Measurements from ENCODE around the gene PCDHB16.
"Not testable (repeated sequence)": the region's sequence is repeated elsewhere in the genome, so short reads cannot be mapped to it uniquely, and the experiment has no call there.

The PCDHB16 gene

GRCh38 chr5:141157901-141158300 lies 24.3 kb upstream of the PCDHB16 start:
- H3K27ac ChIP-seq (ENCODE audit: low read length); H3K4me1 ChIP-seq (ENCODE audit: insufficient read depth, low read length); H3K9ac ChIP-seq (ENCODE audit: low read depth, low read length); H3K36me3 ChIP-seq (ENCODE audit: insufficient read depth, low read depth, low read length); H3K4me3 ChIP-seq (ENCODE audit: low read length); H3K27me3 ChIP-seq (ENCODE audit: insufficient read depth, low read length): not testable (repeated sequence)
- H3K9me3 ChIP-seq (ENCODE audit: insufficient read depth, low read depth, low read length) = peaks cover 47% of the 10 kb centered on the region; the same call in 1 of the 2 replicates

DNA sequence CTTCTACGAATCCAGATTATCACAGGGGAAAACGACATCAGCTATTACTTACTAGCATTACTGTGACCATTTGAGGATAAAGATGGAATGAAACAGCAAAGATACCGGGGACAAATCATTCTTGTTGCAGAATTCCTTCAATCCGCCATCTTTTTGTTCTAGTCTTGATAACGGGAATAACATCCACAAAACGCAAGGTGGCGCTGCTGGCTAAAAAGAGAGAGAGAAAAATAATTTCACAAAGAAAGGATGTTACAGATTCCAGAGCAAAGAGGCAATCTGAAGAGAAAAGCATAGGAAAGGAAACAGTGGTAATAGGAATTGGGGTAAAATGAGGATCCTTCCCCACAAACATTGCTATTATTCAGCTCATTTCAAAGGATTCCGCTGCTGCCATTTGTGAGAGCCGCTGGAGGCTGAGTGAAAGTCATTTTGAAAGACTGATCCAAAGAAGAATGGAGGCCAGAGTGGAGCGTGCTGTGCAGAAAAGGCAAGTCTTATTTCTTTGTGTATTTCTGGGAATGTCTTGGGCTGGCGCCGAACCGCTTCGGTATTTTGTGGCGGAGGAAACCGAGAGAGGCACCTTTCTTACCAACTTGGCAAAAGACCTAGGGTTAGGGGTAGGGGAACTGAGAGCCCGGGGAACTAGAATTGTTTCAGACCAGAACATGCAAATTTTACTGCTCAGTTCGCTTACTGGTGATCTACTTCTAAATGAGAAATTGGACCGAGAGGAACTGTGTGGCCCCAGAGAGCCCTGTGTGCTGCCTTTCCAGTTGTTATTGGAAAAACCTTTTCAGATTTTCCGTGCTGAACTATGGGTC lies 9.6 kb upstream of the PCDHB16 start, which contains the start of gene PCDHB7:
Gene PCDHB7, plus strand, starts transcription at position 264 of the 824 bp plus-strand sequence. Its CDS starts 192 bp downstream, at position 456.
- no peak within 1 kb of the TSS for H3K9ac ChIP-seq (ENCODE audit: low read depth, low read length)
- H3K27me3 ChIP-seq (ENCODE audit: insufficient read depth, low read length) = no peaks in the 10 kb centered on the region
- no peaks in the 10 kb centered on the region for H3K36me3 ChIP-seq (ENCODE audit: insufficient read depth, low read depth, low read length)
- no peak within 1 kb of the TSS for H3K4me3 ChIP-seq (ENCODE audit: low read length)
- no peak within 1 kb of the TSS for H3K27ac ChIP-seq (ENCODE audit: low read length)
- no peaks in the 10 kb centered on the region for H3K4me1 ChIP-seq (ENCODE audit: insufficient read depth, low read length)
- peaks cover 28% of the 10 kb centered on the region; the same call in 1 of the 2 replicates for H3K9me3 ChIP-seq (ENCODE audit: insufficient read depth, low read depth, low read length)

DNA sequence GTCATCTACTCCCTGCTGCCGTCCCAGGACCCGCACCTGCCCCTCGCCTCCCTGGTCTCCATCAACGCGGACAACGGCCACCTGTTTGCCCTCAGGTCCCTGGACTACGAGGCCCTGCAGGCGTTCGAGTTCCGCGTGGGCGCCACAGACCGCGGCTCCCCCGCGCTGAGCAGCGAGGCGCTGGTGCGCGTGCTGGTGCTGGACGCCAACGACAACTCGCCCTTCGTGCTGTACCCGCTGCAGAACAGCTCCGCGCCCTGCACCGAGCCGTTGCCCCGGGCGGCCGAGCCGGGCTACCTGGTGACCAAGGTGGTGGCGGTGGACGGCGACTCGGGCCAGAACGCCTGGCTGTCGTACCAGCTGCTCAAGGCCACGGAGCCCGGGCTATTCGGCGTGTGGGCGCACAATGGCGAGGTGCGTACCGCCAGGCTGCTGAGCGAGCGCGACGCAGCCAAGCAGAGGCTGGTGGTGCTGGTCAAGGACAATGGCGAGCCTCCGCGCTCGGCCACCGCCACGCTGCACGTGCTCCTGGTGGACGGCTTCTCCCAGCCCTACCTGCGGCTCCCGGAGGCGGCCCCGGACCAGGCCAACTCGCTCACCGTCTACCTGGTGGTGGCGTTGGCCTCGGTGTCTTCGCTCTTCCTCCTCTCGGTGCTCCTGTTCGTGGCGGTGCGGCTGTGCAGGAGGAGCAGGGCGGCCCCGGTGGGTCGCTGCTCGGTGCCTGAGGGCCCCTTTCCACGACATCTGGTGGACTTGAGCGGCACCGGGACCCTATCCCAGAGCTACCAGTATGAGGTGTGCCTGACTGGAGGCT lies 7.7 kb upstream of the PCDHB16 start:
- peaks cover 28% of the 10 kb centered on the region; the same call in 1 of the 2 replicates for H3K9me3 ChIP-seq (ENCODE audit: insufficient read depth, low read depth, low read length)
- H3K27ac ChIP-seq (ENCODE audit: low read length); H3K4me1 ChIP-seq (ENCODE audit: insufficient read depth, low read length); H3K9ac ChIP-seq (ENCODE audit: low read depth, low read length); H3K36me3 ChIP-seq (ENCODE audit: insufficient read depth, low read depth, low read length); H3K27me3 ChIP-seq (ENCODE audit: insufficient read depth, low read length); H3K4me3 ChIP-seq (ENCODE audit: low read length): not testable (repeated sequence)

- H3K4me1 ChIP-seq (ENCODE audit: insufficient read depth, low read length) = no peaks in the 10 kb centered on the region
- no peak overlapping the region for H3K4me3 ChIP-seq (ENCODE audit: low read length)
- H3K27me3 ChIP-seq (ENCODE audit: insufficient read depth, low read length) = no peaks in the 10 kb centered on the region
- no peak overlapping the region for H3K27ac ChIP-seq (ENCODE audit: low read length)
- no peaks in the 10 kb centered on the region for H3K36me3 ChIP-seq (ENCODE audit: insufficient read depth, low read depth, low read length)
- peaks cover 32% of the 10 kb centered on the region; the same call in 1 of the 2 replicates for H3K9me3 ChIP-seq (ENCODE audit: insufficient read depth, low read depth, low read length)
- no peak overlapping the region for H3K9ac ChIP-seq (ENCODE audit: low read depth, low read length)
Measured at GRCh38 chr5:141175933-141176332, 6.3 kb upstream of the PCDHB16 start.

- not testable (repeated sequence) for H3K27me3 ChIP-seq (ENCODE audit: insufficient read depth, low read length)
Measured at GRCh38 chr5:141177577-141178191, 4.5 kb upstream of the PCDHB16 start, which contains the start of gene PCDHB8. Gene PCDHB8 (plus strand): TSS chr5:141177790. CDS start chr5:141178035, 245 bp downstream.

DNA sequence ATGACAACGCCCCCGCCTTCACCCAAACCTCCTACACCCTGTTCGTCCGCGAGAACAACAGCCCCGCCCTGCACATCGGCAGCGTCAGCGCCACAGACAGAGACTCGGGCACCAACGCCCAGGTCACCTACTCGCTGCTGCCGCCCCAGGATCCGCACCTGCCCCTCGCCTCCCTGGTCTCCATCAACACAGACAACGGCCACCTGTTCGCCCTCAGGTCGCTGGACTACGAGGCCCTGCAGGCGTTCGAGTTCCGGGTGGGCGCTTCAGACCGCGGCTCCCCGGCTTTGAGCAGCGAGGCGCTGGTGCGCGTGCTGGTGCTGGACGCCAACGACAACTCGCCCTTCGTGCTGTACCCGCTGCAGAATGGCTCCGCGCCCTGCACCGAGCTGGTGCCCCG lies 2.8 kb upstream of the PCDHB16 start:
- not testable (repeated sequence) for H3K9ac ChIP-seq (ENCODE audit: low read depth, low read length); H3K4me1 ChIP-seq (ENCODE audit: insufficient read depth, low read length)
- peaks cover 32% of the 10 kb centered on the region; the same call in 1 of the 2 replicates for H3K9me3 ChIP-seq (ENCODE audit: insufficient read depth, low read depth, low read length)

More at GRCh38 chr5:141177577-141178191, 4.5 kb upstream of the PCDHB16 start, which contains the start of gene PCDHB8:
- not testable (repeated sequence) for H3K27ac ChIP-seq (ENCODE audit: low read length); H3K36me3 ChIP-seq (ENCODE audit: insufficient read depth, low read depth, low read length); H3K4me3 ChIP-seq (ENCODE audit: low read length); H3K9ac ChIP-seq (ENCODE audit: low read depth, low read length); H3K4me1 ChIP-seq (ENCODE audit: insufficient read depth, low read length)
- H3K9me3 ChIP-seq (ENCODE audit: insufficient read depth, low read depth, low read length) = peaks cover 32% of the 10 kb centered on the region; the same call in 1 of the 2 replicates

DNA sequence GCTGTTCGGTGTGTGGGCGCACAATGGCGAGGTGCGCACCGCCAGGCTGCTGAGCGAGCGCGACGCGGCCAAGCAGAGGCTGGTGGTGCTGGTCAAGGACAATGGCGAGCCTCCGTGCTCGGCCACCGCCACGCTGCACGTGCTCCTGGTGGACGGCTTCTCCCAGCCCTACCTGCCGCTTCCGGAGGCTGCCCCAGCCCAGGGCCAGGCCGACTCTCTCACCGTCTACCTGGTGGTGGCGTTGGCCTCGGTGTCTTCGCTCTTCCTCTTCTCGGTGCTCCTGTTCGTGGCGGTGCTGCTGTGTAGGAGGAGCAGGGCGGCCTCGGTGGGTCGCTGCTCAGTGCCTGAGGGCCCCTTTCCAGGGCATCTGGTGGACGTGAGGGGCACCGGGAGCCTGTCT lies 2.3 kb upstream of the PCDHB16 start:
- not testable (repeated sequence) for H3K36me3 ChIP-seq (ENCODE audit: insufficient read depth, low read depth, low read length); H3K27me3 ChIP-seq (ENCODE audit: insufficient read depth, low read length); H3K4me3 ChIP-seq (ENCODE audit: low read length); H3K27ac ChIP-seq (ENCODE audit: low read length); H3K4me1 ChIP-seq (ENCODE audit: insufficient read depth, low read length); H3K9ac ChIP-seq (ENCODE audit: low read depth, low read length)
- H3K9me3 ChIP-seq (ENCODE audit: insufficient read depth, low read depth, low read length) = peaks cover 31% of the 10 kb centered on the region; the same call in 1 of the 2 replicates

More for the DNA sequence above, 2.8 kb upstream of the PCDHB16 start:
- not testable (repeated sequence) for H3K27me3 ChIP-seq (ENCODE audit: insufficient read depth, low read length); H3K36me3 ChIP-seq (ENCODE audit: insufficient read depth, low read depth, low read length); H3K4me3 ChIP-seq (ENCODE audit: low read length); H3K27ac ChIP-seq (ENCODE audit: low read length)

DNA sequence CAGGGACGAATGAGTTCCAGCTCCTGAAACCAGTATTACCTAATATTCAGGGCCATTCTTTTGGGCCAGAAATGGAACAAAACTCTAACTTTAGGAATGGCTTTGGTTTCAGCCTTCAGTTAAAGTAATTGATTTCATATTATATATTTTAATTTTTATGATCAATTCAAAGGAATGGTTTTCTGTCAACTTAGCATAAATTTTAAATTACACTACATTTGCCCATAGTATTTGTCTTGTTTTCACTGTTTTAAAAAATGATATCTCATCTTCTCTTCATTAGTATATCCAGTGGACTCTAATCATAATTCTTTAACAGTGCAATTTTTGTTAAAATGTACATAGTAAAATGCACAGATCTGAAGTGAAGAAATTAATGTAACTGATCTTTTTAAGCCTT lies 1.9 kb upstream of the PCDHB16 start:
- Histone ChIP-seq H3K4me1 (ENCODE audit: insufficient read depth, low read length) (no peaks in the 10 kb centered on the region), H3K27me3 (ENCODE audit: insufficient read depth, low read length) (no peaks in the 10 kb centered on the region), H3K9ac (ENCODE audit: low read depth, low read length) (no peak overlapping the region)

GRCh38 chr5:141184117-141184855 lies 2.1 kb downstream of the PCDHB16 start:
- not testable (repeated sequence) for H3K27ac ChIP-seq (ENCODE audit: low read length); H3K9ac ChIP-seq (ENCODE audit: low read depth, low read length); H3K4me3 ChIP-seq (ENCODE audit: low read length); H3K27me3 ChIP-seq (ENCODE audit: insufficient read depth, low read length); H3K36me3 ChIP-seq (ENCODE audit: insufficient read depth, low read depth, low read length); H3K4me1 ChIP-seq (ENCODE audit: insufficient read depth, low read length)
- peaks cover 17% of the 10 kb centered on the region for H3K9me3 ChIP-seq (ENCODE audit: insufficient read depth, low read depth, low read length)

More for the DNA sequence above, 1.9 kb upstream of the PCDHB16 start:
- H3K36me3 ChIP-seq (ENCODE audit: insufficient read depth, low read depth, low read length) = no peaks in the 10 kb centered on the region
- peaks cover 26% of the 10 kb centered on the region; the same call in 1 of the 2 replicates for H3K9me3 ChIP-seq (ENCODE audit: insufficient read depth, low read depth, low read length)
- no peak overlapping the region for H3K4me3 ChIP-seq (ENCODE audit: low read length)
- H3K27ac ChIP-seq (ENCODE audit: low read length) = no peak overlapping the region

- Histone ChIP-seq H3K9ac (ENCODE audit: low read depth, low read length) (no peak within 1 kb of the TSS), H3K36me3 (ENCODE audit: insufficient read depth, low read depth, low read length) (no peaks in the 10 kb centered on the region), H3K9me3 (ENCODE audit: insufficient read depth, low read depth, low read length) (peaks cover 12% of the 10 kb centered on the region), H3K4me1 (ENCODE audit: insufficient read depth, low read length) (no peaks in the 10 kb centered on the region), H3K4me3 (ENCODE audit: low read length) (no peak within 1 kb of the TSS), H3K27me3 (ENCODE audit: insufficient read depth, low read length) (no peaks in the 10 kb centered on the region), H3K27ac (ENCODE audit: low read length) (no peak within 1 kb of the TSS)
Measured at GRCh38 chr5:141186897-141187512, 4.8 kb downstream of the PCDHB16 start, which contains the start of gene PCDHB9. Gene PCDHB9 (plus strand): TSS chr5:141187161. CDS start chr5:141187319, 158 bp downstream.

Data from iPS-20b (cell line).